ENCODE data around the gene RAB34.

RAB34 gene

GRCh38 chr17:28728364-28729200 is 10.9 kb upstream of the RAB34 start, which contains the start of gene NEK8:
Gene NEK8, plus strand, starts transcription at chr17:28728788. Its CDS starts 26 bp downstream, at chr17:28728814.
- peak; percentile 43 for ATAC-seq
- TF ChIP-seq CSRNP3 (CRISPR knock-in tag; IDR thresholded peaks at IDR 0.05) = no peak
- TF ChIP-seq BACH2 (CRISPR knock-in tag; IDR thresholded peaks at IDR 0.05; ENCODE audit: borderline replicate concordance) = no peak
- no peak for TF ChIP-seq ZC3H10 (CRISPR knock-in tag; IDR thresholded peaks at IDR 0.05)
- no peak for TF ChIP-seq GLIS3 (CRISPR knock-in tag; IDR thresholded peaks at IDR 0.05)
- TF ChIP-seq, protein P1, sequence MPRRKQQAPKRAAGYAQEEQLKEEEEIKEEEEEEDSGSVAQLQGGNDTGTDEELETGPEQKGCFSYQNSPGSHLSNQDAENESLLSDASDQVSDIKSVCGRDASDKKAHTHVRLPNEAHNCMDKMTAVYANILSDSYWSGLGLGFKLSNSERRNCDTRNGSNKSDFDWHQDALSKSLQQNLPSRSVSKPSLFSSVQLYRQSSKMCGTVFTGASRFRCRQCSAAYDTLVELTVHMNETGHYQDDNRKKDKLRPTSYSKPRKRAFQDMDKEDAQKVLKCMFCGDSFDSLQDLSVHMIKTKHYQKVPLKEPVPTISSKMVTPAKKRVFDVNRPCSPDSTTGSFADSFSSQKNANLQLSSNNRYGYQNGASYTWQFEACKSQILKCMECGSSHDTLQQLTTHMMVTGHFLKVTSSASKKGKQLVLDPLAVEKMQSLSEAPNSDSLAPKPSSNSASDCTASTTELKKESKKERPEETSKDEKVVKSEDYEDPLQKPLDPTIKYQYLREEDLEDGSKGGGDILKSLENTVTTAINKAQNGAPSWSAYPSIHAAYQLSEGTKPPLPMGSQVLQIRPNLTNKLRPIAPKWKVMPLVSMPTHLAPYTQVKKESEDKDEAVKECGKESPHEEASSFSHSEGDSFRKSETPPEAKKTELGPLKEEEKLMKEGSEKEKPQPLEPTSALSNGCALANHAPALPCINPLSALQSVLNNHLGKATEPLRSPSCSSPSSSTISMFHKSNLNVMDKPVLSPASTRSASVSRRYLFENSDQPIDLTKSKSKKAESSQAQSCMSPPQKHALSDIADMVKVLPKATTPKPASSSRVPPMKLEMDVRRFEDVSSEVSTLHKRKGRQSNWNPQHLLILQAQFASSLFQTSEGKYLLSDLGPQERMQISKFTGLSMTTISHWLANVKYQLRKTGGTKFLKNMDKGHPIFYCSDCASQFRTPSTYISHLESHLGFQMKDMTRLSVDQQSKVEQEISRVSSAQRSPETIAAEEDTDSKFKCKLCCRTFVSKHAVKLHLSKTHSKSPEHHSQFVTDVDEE (CRISPR knock-in tag; IDR thresholded peaks at IDR 0.05) = no peak
- TF ChIP-seq OSR1 (CRISPR knock-in tag; IDR thresholded peaks at IDR 0.05) = no peak
- no peak for TF ChIP-seq CSDC2 (CRISPR knock-in tag; IDR thresholded peaks at IDR 0.05)
- TF ChIP-seq POU6F1 (CRISPR knock-in tag; IDR thresholded peaks at IDR 0.05; ENCODE audit: borderline replicate concordance, low read depth) = no peak
- TF ChIP-seq TCF4 (CRISPR knock-in tag; IDR thresholded peaks at IDR 0.05; ENCODE audit: borderline replicate concordance) = no peak
- no peak for TF ChIP-seq ZNF8 (CRISPR knock-in tag; IDR thresholded peaks at IDR 0.05)
- TF ChIP-seq ZFP30 (CRISPR knock-in tag; IDR thresholded peaks at IDR 0.05) = no peak
- TF ChIP-seq ZNF70 (CRISPR knock-in tag; IDR thresholded peaks at IDR 0.05) = no peak
- TF ChIP-seq SNAI2 (CRISPR knock-in tag; IDR thresholded peaks at IDR 0.05) = no peak
- no peak for TF ChIP-seq ARNTL (CRISPR knock-in tag; IDR thresholded peaks at IDR 0.05; ENCODE audit: borderline replicate concordance, low read depth)

DNA sequence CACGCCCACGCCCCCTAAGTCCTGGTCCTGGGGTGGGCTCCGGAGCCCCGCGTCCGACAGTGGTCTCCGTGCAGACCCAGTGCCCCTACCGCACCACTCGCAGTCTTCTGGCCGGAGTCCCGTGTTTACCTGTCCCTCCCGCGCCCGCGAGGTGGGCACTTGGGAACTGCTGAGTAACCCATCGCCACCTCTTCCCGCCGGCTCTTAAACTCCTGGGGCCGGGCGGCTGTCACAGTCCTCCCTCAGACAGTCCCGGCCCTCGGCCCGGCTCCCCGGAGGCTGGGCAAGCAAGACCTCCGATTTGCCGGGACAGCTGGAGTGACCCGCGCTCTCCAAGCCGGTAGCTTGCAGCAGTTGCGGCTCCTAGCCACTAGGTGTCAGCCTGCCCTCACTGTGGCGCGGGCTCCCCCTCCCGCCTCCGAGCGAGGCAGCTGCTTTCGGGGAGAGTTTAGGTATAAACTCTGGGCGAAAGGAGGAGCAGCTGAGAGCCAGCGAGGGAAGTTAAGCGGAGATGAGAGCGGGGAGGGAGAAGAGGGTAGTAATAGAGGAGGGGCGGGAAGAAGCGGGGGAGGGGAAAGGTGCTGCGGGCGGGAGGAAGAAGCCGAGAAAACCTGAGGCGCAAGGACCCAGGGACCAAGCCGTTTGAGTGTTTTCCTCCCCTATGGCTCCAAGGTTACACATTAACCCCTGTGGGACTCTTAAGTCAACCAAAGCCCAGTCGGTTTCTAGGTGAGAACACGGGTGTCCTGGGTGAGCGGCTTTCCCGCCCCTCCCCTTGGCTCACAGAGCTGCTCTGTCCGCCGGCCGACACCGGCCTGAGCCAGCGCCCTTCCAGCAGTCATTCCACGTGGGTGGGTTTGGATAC is 9.2 kb upstream of the RAB34 start:
- TF ChIP-seq GLIS3 (CRISPR knock-in tag; IDR thresholded peaks at IDR 0.05) = no peak
- TF ChIP-seq, protein P2, sequence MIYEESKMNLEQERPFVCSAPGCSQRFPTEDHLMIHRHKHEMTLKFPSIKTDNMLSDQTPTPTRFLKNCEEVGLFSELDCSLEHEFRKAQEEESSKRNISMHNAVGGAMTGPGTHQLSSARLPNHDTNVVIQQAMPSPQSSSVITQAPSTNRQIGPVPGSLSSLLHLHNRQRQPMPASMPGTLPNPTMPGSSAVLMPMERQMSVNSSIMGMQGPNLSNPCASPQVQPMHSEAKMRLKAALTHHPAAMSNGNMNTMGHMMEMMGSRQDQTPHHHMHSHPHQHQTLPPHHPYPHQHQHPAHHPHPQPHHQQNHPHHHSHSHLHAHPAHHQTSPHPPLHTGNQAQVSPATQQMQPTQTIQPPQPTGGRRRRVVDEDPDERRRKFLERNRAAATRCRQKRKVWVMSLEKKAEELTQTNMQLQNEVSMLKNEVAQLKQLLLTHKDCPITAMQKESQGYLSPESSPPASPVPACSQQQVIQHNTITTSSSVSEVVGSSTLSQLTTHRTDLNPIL (CRISPR knock-in tag; IDR thresholded peaks at IDR 0.05; ENCODE audit: low read depth) = no peak
- peak; percentile 82 for TF ChIP-seq ZNF70 (CRISPR knock-in tag; IDR thresholded peaks at IDR 0.05)
- TF ChIP-seq PPARA (CRISPR knock-in tag; IDR thresholded peaks at IDR 0.05; ENCODE audit: borderline replicate concordance) = no peak
- peak; percentile 69 for ATAC-seq

- ATAC-seq = peak; percentile 54
- TF ChIP-seq ESRRG (CRISPR knock-in tag; IDR thresholded peaks at IDR 0.05) (no peak), TCF4 (CRISPR knock-in tag; IDR thresholded peaks at IDR 0.05; ENCODE audit: borderline replicate concordance) (no peak), GLIS3 (CRISPR knock-in tag; IDR thresholded peaks at IDR 0.05) (no peak), ISL1 (CRISPR knock-in tag; IDR thresholded peaks at IDR 0.05) (no peak), RARB (CRISPR knock-in tag; IDR thresholded peaks at IDR 0.05) (no peak), TOX (CRISPR knock-in tag; IDR thresholded peaks at IDR 0.05; ENCODE audit: borderline replicate concordance) (no peak), ZNF8 (CRISPR knock-in tag; IDR thresholded peaks at IDR 0.05) (no peak), ARNTL (CRISPR knock-in tag; IDR thresholded peaks at IDR 0.05; ENCODE audit: borderline replicate concordance, low read depth) (no peak), ZFP30 (CRISPR knock-in tag; IDR thresholded peaks at IDR 0.05) (no peak), PPARA (CRISPR knock-in tag; IDR thresholded peaks at IDR 0.05; ENCODE audit: borderline replicate concordance) (no peak)
- TF ChIP-seq, protein P3, sequence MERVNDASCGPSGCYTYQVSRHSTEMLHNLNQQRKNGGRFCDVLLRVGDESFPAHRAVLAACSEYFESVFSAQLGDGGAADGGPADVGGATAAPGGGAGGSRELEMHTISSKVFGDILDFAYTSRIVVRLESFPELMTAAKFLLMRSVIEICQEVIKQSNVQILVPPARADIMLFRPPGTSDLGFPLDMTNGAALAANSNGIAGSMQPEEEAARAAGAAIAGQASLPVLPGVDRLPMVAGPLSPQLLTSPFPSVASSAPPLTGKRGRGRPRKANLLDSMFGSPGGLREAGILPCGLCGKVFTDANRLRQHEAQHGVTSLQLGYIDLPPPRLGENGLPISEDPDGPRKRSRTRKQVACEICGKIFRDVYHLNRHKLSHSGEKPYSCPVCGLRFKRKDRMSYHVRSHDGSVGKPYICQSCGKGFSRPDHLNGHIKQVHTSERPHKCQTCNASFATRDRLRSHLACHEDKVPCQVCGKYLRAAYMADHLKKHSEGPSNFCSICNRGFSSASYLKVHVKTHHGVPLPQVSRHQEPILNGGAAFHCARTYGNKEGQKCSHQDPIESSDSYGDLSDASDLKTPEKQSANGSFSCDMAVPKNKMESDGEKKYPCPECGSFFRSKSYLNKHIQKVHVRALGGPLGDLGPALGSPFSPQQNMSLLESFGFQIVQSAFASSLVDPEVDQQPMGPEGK (CRISPR knock-in tag; IDR thresholded peaks at IDR 0.05; ENCODE audit: borderline replicate concordance) = no peak
Observed at GRCh38 chr17:28726226-28726626, 8.6 kb upstream of the RAB34 start, which contains the start of gene TLCD1. Gene TLCD1, minus strand, starts transcription at chr17:28726233. Its CDS starts 136 bp downstream, at chr17:28726097.

Measured in SK-N-SH treated with all-trans-retinoic acid at 6 μM for 48 hours (cell line).